ENCODE data around the gene RGS9.
"Not testable (repeated sequence)": the region's sequence is repeated elsewhere in the genome, so short reads cannot be mapped to it uniquely, and the experiment has no call there.

Gene RGS9

DNA sequence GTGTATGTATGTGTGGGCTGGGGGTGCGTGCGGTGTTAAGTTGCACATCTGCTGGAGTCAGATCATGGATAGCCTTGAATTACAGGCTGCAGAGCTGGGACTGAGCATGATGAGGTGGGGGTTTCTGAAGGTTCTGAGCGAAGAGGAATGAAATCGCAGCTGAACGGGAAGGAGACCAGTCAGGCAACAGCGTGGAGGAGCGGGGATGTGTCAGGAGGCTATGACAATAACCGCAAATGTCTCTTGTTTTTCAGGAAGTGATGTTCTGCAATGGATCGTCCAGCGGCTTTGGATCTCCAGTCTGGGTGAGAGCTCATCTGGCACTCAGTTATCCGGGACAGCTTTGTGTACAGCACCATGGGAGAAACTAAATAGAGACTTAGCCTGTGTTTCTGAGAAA, 20.9 kb downstream of the RGS9 start:
- FAIRE-seq = no peak

DNA sequence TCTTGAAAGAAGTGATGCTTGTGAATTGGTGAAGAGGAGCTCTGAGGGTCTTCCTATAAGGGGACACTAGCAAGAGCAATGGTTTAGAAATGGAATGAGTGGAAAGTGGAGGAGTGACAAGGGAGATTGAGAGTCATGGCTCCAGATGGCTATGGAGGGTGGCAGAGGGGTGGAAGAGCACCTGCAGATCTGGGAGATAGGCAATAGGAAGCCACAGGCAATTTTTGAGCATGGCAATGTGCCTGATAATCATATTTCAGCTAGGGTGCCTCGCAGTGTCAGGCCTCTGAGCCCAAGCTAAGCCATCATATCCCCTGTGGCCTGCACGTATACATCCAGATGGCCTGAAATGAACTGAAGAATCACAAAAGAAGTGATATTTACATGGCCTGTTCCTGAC, 21.5 kb downstream of the RGS9 start:
- no peak for FAIRE-seq

DNA sequence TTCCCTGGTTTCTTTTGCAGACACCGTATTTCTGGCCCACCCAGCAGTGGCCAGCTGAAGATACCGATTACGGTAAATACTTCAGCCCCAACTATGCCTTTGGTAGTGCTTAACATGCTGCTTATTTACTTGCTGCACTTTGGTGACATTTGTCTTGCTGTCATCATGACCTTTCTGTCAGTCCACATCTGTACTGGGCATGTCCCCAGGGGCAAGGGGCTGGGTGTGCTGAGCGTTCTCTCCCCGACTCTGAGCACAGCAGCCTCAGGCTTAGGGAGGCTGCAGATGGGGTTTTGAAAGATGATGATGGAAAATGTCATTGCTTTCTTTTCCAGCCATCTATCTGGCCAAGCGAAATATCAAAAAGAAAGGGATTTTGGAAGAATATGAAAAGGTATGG, 23.3 kb downstream of the RGS9 start:
- FAIRE-seq = no peak

DNA sequence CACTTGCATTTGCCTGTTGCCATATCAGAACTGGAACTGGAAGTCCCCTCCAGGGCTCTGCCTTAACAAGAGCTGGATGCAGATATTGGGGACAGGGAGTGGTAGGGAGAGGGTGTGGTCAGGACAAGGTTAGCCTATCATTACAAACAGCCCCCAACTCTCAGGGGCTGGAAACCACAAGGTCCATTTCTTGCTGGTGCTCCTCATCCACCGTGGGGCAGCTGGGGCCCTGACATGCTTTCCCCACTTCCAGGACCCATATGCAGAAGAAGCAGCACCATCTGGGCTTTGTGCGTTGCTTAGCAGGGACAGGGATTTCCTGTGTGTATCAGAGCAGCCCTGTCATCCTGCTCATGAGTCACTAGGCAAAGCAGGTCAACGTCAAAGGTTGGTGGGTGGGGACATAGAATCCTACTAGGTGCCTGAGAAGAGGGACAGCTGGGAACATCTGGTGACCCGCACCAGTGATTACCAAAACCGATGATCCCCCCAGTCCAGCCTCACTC, 26.9 kb downstream of the RGS9 start:
- peak; percentile 93 for FAIRE-seq

DNA sequence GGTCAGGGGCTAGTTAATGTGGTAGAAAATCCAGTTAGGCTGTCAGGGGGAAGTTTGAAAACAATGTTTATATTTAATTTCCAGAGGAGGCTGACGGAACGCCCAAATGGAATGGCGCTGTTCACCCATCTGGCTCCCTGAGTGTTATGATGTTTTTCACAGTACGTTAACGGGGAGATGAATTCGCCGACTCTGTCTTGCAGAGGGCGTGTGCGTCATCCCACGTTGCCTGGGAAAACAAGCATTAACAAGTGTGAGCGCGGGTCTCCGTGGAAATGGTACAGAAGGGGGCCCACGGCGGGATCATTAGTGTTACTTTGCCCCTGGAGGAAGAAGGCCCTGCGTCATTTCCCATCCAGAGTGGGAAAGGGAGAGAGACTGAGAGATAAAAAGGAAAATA, 29.6 kb downstream of the RGS9 start:
- no peak for FAIRE-seq

DNA sequence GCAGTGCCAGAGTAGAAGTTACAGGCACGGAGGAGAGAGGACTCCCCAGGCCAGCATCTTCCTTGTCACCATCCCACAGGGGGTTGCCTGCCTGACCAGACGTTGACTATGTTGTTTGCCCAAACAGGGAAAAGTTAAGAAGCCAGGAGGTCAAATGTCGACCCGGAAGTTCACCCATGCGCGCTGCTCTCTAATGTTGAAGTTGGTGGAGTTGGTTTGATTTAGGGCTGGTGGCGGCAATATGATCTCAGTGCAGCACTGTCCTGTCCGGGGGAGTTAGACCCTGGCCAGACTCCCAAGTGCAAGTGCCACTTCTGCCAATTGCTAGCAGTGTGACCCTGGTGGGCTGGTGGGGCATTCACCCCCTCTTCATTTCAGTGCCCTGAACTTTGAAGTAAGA, 30.4 kb downstream of the RGS9 start:
- no peak for FAIRE-seq

DNA sequence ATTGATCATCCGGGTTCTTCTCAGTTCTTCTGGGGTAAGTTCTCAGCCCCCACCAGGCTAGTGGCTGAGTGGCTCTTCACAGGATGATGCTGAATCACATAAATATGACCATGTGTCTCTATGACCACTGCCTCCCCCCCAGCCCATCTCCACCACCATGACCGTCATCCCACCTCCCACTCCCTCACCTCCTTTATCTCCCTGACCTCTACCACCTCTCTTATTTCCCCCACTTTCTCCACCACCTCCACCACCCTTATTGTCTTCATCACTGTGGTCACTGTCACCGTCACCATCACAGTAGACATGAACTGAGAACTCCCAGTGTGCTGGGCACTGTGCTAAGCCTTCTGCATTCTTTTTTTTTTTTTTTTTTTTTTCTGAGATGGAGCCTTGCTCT, 32.5 kb downstream of the RGS9 start:
- FAIRE-seq = no peak

DNA sequence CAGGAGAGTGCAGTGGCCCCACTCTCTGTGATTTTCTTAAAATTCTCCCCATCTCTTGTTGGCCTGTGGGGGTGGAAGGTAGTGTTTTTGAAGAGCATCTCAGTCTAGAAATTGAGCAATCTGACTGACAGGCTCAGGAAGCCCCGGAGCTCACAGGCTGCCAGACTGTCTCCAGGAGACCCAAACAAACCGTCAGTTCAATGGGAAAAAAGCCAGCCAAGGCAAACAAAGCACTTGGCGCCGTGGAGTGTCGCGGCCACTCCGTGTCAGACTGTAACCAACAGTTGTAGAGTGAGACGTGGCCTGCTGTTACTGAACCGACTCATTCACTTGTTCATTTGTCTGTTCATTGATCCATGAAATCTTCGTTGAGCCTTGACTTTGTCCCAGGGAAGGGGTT, 33.7 kb downstream of the RGS9 start:
- FAIRE-seq = no peak

DNA sequence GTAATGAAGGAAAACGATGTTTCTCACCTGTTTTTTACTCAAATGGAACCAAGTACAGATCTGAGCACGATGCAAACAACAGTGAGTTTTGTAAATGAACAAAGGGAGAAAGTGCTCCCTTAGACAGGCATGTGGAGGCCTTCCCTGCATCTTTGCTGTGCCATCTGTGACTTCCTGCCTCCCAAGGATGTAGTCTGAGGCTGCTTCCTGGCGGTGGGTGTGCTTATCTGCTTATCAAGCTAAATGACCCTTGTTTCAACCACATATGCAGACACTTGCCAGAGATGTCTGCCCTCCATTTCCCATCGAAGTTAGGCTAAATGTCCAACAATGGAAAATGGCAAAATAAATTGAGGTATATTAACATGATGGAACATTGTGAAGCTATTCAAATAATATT, 34.6 kb downstream of the RGS9 start:
- FAIRE-seq = no peak

DNA sequence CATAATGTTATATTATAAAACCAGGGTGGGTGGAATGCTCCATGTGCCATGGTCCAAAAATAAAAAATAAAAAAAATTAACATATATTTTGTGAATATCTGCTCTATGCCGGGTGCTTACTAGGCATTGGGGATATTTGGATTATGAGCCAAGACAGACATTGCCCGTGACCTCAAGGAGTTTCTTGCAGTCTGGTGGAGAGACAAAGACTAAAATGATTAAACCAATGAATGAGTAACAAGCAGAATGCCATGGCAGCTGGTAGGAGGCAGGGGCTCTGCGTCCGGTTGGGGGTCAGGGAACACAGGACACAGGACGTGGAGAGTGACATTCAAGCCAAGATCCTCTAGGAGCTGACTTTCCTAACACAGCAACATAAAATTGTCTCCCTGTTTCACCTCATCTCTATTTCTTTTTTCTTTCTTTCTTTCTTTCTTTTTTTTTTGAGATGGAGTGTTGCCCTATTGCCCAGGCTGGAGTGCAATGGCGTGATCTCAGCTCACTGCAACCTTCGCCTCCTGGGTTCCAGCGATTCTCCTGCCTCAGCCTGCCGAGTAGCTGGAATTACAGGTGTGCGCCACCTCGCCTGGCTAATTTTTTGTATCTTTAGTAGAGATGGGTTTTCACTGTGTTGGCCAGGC, 35.4 kb downstream of the RGS9 start:
- FAIRE-seq = no peak

DNA sequence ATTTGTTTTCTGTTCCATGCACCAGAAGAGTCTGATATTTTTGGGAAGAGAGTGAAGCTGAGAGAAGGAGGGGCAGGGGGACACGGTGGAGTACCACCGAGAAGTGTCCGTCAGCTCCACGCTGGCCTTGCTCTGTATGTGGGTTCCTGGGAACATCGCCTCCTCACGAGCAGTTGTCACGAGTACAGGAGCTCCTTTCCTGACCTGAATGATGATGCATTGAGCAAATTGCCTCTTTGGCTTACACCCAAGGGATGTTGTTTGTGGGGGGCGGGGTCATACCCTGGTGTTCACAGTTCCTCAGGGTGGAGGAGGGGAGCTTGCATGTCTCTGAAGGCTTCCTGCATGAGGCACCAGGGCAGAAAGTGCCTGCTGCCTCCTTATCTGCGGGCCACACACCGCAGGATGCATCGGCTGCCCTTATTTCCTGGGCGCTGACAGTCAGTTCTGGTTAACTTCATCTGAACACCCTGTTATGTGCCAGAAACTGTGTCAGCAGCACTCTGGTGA, 36.2 kb downstream of the RGS9 start:
- no peak for FAIRE-seq

DNA sequence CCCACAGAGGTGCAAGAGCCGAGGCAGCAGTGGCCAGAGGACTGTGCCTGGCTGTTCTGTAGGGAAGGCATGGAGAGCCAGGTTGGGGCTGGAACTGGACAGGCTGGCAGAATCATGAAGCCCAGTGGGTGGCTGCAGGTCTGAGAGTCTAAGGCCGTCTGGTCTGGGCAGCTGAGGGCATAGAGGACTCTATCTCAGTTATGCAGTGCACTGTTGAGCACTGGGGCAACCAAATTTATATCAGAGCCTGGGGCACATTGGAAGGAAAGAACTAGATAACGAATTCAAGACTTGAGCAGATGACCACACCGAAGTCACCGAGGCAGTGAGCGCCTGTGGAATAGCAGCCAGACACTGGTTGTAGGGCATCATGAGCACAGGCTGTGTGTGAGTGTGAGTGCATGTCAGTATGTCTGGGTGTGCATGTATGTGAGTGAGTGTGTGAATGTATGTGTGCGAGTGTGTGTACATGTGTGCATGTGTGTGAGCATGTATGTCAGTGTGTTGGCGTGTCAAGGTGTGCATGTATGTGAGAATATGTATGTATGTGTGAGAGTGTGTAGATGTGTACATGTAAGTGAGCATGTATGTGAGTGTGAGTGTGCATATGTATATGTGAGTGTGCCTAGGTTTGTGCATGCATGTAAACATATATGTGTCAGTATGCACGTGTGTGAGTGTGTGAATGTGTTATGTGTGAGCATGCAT, 37.0 kb downstream of the RGS9 start:
- no peak for FAIRE-seq

DNA sequence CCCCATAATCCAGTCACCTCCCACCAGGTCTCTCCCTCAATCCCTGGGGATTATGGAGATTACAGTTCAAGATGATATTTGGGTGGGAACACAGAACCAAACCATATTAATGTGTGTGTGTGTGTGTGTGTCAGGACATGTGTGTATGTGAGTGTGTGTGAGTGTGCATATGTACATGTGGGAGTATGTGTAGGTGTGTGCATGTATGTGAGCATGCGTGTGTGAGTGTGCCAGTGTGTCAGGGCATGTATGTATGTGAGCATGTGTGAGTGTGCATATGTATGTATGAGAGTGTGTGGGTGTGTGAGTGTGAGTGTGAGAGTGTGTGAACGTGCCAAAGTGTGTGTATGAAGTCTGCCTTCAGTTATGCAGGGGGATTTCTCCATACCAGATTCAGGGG, 37.8 kb downstream of the RGS9 start:
- no peak for FAIRE-seq

DNA sequence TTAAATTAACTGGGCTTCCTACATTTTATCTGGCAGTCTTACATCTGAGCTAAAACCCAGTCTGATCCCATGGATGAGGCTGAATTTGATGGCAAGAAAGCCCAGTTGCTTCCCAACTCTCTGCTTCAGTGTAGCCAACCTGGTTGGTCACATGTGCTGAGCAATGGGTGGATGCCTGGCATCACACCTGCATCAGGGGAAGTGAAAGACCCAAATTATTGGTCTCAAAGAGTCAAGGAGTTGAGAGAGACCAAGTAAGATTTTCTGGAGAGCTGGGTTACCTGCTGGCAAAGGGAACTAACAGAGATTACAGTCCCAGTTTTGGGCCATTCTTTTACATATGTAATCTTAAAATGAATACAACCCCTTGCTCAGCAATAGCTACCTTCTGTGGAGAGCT, 38.8 kb downstream of the RGS9 start:
- no peak for FAIRE-seq

DNA sequence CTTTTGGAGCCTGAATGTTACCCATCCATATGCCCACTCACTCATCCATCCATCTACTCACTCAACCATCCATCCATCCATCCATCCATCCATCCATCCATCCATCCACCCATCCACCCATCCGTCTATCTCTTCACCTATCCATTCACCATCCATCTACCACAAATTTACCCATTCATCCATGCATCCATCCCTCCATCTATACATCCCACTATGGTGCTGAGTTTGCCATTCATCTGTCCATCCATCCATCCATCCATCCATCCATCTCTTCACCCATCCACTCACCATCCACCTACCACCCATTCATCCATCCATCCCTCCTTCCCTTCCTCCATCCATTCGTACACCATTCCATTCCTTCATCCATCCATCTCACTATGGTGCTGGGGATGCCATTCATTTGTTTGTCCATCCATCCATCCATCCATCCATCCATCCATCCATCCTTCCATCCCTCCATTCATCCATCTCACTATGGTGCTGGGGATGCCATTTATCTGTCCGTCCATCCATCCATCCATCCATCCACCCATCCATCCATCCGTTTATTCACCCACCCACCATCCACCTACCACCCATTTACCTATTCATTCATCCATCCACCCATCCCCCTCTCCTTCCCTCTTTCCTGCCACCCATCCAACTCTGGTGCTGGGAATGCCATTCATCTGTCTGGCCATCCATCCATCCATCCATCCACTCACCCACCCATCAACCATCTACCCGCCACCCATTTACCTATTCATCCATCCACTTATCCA, 39.7 kb downstream of the RGS9 start:
- FAIRE-seq = no peak

DNA sequence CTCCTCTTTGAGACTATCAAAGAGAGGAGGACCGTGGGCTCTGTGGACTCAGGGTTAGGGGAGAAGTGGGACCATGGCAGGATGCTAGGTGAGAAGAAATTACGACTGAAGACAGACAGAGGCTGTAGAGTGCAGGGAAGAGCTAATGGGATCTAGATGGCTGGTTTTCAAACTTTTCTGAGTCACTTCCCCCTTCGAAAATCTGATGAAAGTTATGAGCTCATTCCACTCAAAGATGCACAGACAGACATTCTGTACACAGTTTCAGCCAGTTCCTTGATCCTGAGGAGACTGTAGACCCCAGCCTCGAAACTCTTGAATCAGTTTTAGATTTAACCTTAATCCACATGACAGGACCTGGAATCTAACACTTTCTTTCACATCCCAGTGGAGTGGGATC, 40.7 kb downstream of the RGS9 start:
- no peak for FAIRE-seq

DNA sequence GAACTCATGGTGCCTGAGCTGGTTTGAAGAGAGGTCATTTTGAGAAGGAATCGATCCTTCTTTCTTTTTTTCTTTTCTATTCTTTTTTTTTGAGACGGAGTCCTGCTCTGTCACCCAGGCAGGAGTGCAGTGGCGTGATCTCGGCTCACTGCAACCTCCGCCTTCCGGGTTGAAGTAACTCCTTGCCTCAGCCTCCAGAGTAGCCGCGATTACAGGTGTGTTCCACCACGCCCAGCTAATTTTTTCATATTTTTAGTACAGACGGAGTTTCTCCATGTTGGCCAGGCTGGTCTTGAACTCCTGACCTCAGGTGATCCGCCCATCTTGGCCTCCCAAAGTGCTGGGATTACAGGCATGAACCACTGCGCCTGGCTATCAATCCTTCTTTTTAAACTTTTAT, 43.1 kb downstream of the RGS9 start:
- not testable (repeated sequence) for FAIRE-seq

DNA sequence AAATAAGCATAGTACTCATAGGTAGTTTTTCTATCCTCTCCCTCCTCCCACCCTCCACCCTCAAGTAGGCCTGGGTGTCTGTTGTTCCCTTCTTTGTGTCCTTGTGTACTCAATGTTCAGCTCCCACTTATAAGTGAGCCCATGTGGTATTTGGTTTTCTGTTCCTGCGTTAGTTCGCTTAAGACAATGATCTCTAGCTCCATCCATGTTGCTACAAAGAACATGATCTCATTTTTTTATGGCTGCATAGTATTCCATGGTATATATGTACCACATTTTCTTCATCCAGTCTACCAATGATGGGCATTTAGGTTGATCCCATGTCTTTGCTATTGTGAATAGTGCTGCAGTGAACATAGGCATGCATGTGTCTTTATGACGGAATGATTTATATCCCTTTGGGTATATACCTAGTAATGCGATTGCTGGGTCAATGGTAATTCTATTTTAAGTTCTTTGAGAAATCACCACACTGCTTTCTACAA, 43.6 kb downstream of the RGS9 start:
- FAIRE-seq = not testable (repeated sequence)

DNA sequence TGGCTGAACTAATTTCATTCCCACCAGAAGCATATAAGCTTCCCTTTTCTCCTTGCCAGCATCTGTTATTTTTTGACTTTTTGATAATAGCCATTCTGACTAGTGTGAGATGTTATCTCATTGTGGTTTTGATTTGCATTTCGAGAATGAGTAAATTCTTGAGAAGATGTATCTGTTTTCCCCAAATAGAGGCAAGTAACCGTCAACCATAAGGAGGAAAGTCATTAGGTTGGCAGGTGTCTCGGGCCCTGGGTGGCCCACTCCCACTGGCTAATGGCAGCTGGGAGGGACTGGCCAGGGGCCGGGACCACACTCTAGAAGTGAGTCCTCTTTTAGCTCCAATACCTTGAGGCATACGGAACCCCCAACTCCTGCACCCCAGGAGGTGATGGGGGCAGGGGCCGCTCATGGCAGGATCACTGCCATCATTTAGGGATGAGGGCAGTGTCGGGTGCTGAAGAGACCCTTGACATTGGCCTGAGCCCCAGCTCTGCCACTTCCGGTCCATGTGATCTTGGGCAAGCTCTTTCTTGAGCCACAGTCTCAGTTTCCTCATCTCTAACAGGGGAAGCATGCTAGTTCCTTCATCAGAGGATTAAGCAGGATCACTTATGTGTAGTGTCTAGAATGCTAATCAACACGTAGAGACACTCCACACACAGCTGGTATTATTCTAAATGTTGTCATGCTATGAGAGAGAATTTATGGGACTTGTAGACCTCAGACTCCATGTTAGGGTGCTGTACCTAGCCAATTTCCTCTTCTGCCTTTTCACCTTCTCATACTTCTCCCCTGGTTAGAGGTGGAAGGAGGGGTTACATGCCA, 44.3 kb downstream of the RGS9 start:
- no peak for FAIRE-seq

DNA sequence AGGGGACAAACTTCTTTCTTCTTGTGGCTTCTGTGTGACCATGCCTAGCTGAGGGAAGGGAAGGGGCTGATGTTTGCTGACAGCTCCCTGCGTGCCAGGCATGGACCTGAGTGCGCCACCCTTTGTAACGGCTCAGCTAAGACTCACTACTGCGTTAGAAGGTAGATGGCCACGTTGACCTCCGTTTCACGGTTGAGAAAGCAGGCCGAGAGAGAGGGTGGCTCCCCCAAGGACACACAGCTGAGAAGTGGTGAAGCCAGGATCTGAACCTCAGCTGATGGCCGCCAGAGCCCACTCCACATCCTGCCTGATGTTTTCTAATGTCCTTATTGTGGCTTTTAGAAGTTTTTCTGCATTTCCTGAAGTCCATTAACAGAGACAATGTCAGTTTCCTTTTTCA, 45.1 kb downstream of the RGS9 start:
- no peak for FAIRE-seq

DNA sequence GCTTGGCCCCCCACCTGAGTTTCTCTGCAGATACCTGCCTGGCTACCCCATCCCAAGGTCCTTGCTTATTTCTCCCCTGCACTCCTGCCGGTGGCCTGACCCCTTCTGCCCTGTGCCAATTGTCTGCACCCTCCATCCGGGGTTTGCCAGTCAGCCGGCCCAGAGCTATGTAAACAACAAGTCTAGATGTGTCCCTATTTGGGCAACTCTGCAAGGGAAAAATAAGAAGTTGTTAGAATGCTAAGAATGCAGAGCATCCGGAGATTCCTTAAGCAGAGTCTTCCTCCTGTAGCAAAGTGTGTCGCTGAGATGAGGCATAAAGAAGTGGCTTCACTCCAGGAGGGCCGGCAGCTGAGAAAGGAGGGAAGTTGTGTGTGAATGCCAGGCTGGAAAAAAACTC, 46.6 kb downstream of the RGS9 start:
- no peak for FAIRE-seq

DNA sequence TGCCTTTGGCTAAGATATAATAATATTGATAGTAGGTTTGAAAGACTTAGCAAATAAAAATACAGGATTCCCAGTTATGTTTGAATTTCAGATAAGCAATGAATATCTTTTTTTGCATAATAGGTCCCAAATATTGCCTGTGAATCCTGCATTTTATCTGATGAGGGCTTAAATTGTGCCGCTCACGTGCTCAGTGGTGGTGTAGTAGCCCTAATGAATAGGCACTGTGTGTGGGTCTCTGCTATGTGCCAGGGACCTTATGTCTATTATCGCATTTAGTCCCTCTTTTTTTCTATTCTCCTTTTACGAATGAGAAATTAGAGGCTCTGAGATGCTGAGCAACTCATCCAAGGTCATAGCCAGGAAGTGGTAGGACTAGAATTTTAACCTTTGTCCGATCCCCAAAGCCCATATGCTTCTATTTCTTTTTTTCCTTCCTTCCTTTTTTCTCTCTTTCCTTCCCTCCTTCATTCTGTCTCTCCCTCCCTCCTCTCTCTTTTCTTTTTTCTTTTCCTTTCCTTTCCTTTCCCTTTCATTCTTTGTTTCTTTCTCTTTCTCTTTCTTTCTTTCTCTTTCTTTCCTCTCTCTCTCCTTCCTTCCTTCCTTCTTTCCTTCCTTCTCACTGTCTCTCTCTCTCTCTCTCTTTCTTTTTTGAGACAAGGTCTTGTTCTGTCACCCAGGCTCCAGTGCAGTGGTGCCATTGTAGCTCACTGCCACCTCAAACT, 47.2 kb downstream of the RGS9 start:
- FAIRE-seq = no peak
